ENCODE data around the gene TICRR. TPM values are rescaled to one million over a fixed set of nuclear protein-coding genes. Genes with fewer than 3 reads are reported as not detected.
A peak's percentile ranks its signal among the peaks of the same experiment; 100 is the strongest.

TICRR gene
- polyA plus RNA-seq, 2 of the 4 experiments (the other 2 are of a cell fraction) = 7.8 to 11.6 TPM

GRCh38 chr15:89633585-89633984 is 58.3 kb downstream of the TICRR start:
- DNase-seq (ENCODE audit: low read depth in 1 of 2, low spot score in 1 of 2) = no peak
- no peak for FAIRE-seq
- Histone ChIP-seq H3K4me1 (no peaks in the 10 kb centered on the region), H3K4me2 (no peak overlapping the region), H3K27ac (no peak overlapping the region), H3K4me3 (no peak overlapping the region), H3K9me3 (peaks cover 41% of the 10 kb centered on the region)
- ATAC-seq = peak in 1 of 2 experiments; percentile 10; a peak in 3 of 6 replicates
- no peak for TF ChIP-seq POLR2A (IDR thresholded peaks at IDR 0.05; ENCODE audit: low read length)
- no peak for TF ChIP-seq RAD21 (conservative IDR thresholded peaks at IDR 0.05 in 1 of 2, IDR thresholded peaks at IDR 0.05 in 1 of 2)
- TF ChIP-seq PHF8 (IDR thresholded peaks at IDR 0.05; ENCODE audit: borderline replicate concordance, low read depth) = no peak
- TF ChIP-seq TP53 (CRISPR knock-in tag; IDR thresholded peaks at IDR 0.05) = no peak
- TF ChIP-seq, protein P1, sequence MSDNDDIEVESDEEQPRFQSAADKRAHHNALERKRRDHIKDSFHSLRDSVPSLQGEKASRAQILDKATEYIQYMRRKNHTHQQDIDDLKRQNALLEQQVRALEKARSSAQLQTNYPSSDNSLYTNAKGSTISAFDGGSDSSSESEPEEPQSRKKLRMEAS (IDR thresholded peaks at IDR 0.05) = no peak
- no peak for TF ChIP-seq RNF2 (IDR thresholded peaks at IDR 0.05; ENCODE audit: borderline replicate concordance, low read depth)
- TF ChIP-seq NFE2L2 (conservative IDR thresholded peaks at IDR 0.05; ENCODE audit: low read length) = no peak
- no peak for TF ChIP-seq MAZ (IDR thresholded peaks at IDR 0.05; ENCODE audit: borderline replicate concordance, low read depth, low read length)
- no peak for TF ChIP-seq E2F6 (IDR thresholded peaks at IDR 0.05; ENCODE audit: borderline replicate concordance, low read depth)
- TF ChIP-seq, protein P2, sequence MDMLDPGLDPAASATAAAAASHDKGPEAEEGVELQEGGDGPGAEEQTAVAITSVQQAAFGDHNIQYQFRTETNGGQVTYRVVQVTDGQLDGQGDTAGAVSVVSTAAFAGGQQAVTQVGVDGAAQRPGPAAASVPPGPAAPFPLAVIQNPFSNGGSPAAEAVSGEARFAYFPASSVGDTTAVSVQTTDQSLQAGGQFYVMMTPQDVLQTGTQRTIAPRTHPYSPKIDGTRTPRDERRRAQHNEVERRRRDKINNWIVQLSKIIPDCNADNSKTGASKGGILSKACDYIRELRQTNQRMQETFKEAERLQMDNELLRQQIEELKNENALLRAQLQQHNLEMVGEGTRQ (IDR thresholded peaks at IDR 0.05) = no peak
- TF ChIP-seq SREBF2 (IDR thresholded peaks at IDR 0.05) = no peak
- no peak for TF ChIP-seq RCOR1 (IDR thresholded peaks at IDR 0.05; ENCODE audit: low read depth, low read length)
- TF ChIP-seq ZFP36 (IDR thresholded peaks at IDR 0.05; ENCODE audit: borderline replicate concordance, partially characterized antibody) = no peak
- no peak for TF ChIP-seq HOXB13 (CRISPR knock-in tag; IDR thresholded peaks at IDR 0.05; ENCODE audit: low read depth)
- TF ChIP-seq, protein P3, sequence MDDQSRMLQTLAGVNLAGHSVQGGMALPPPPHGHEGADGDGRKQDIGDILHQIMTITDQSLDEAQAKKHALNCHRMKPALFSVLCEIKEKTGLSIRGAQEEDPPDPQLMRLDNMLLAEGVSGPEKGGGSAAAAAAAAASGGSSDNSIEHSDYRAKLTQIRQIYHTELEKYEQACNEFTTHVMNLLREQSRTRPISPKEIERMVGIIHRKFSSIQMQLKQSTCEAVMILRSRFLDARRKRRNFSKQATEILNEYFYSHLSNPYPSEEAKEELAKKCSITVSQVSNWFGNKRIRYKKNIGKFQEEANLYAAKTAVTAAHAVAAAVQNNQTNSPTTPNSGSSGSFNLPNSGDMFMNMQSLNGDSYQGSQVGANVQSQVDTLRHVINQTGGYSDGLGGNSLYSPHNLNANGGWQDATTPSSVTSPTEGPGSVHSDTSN (IDR thresholded peaks at IDR 0.05) = no peak
- TF ChIP-seq, protein P4, sequence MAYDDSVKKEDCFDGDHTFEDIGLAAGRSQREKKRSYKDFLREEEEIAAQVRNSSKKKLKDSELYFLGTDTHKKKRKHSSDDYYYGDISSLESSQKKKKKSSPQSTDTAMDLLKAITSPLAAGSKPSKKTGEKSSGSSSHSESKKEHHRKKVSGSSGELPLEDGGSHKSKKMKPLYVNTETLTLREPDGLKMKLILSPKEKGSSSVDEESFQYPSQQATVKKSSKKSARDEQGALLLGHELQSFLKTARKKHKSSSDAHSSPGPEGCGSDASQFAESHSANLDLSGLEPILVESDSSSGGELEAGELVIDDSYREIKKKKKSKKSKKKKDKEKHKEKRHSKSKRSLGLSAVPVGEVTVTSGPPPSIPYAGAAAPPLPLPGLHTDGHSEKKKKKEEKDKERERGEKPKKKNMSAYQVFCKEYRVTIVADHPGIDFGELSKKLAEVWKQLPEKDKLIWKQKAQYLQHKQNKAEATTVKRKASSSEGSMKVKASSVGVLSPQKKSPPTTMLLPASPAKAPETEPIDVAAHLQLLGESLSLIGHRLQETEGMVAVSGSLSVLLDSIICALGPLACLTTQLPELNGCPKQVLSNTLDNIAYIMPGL (CRISPR knock-in tag; IDR thresholded peaks at IDR 0.05; ENCODE audit: borderline replicate concordance) = no peak
- POLR2A ChIA-PET = no interaction called here
- 93% methylated on average over 23 of the region's 23 CpGs for WGBS (ENCODE audit: missing lambda C conversion rate)
- CTCF ChIA-PET = interaction anchor here (1.9 to 6.6 kb wide), 2 partner anchors 10 to 13 kb away, joined by 4 to 43 read pairs; no protein-coding TSS in a partner anchor

DNA sequence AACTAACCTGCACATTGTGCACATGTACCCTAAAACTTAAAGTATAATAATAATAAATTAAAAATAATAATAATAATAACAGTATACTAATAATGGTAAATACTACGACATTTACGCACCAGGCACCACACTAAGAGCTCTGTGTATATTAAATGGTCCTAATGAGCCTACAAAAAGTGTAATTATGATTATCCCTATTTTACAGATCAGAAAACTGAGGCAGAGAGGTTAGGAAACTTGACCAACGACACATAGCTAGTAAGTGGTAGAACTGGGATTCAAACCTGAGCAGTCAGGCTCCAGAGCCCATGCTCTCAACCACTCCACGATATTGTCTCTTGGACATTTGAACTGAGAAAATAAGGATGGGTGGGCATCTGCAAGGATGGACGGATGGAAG is 65.0 kb downstream of the TICRR start:
- ATAC-seq (no peak), FAIRE-seq (no peak), DNase-seq (ENCODE audit: low read depth in 1 of 2, low spot score in 1 of 2) (no peak)
- CTCF ChIA-PET = interaction anchor here (0.7 to 1.1 kb wide), 2 partner anchors 198 to 222 kb away, joined by 3 read pairs; no protein-coding TSS in a partner anchor
- POLR2A ChIA-PET = no interaction called here
- peaks cover 12% of the 10 kb centered on the region; the same call in 1 of the 3 replicates for H3K9me3 ChIP-seq
- no peak for TF ChIP-seq CEBPB (IDR thresholded peaks at IDR 0.05)
- no peak for TF ChIP-seq HEYL (CRISPR knock-in tag; IDR thresholded peaks at IDR 0.05)
- TF ChIP-seq EP300 (IDR thresholded peaks at IDR 0.05) = no peak
- no peak for TF ChIP-seq SMC3 (IDR thresholded peaks at IDR 0.05)
- TF ChIP-seq JUNB (IDR thresholded peaks at IDR 0.05) = no peak
- no peak for TF ChIP-seq HOXB13 (CRISPR knock-in tag; IDR thresholded peaks at IDR 0.05; ENCODE audit: low read depth)
- TF ChIP-seq TFCP2L1 (CRISPR knock-in tag; IDR thresholded peaks at IDR 0.05) = no peak
- no peak for TF ChIP-seq CBX8 (IDR thresholded peaks at IDR 0.05)
- H3K4me3 ChIP-seq = no peak overlapping the region
- H3K4me1 ChIP-seq = no peaks in the 10 kb centered on the region
- no peak overlapping the region for H3K4me2 ChIP-seq
- WGBS (ENCODE audit: missing lambda C conversion rate) = 95% methylated on average over 5 of the region's 5 CpGs
- no peak overlapping the region for H3K27ac ChIP-seq
